K562 (cell line): ENCODE results near the gene ARHGEF18. TPM values are rescaled to one million over a fixed set of nuclear protein-coding genes. Genes with fewer than 3 reads are reported as not detected.

Experiments used
- L3MBTL2 ChIP-seq: fragments of 450-650 bp; IDR thresholded peaks from 2 replicates; pipeline ENCODE4 v1.6.1; 2016; ENCODE audit warnings: mild to moderate bottlenecking, moderate library complexity
- MAX ChIP-seq: sonication (generic); formaldehyde crosslinking; IDR thresholded peaks from 2 replicates; pipeline ENCODE4 v1.9.0; 2022; ENCODE audit warnings: mild to moderate bottlenecking, missing genetic modification reagents
- MYC ChIP-seq, 2 experiments: fragments of 250-450 bp in 1 of 2; sonication (Bioruptor Pico) in 1 of 2; IDR thresholded peaks; 2 replicates each; pipeline versions ENCODE4 v1.5.1 to v1.6.1; 2012 to 2021; ENCODE audit warnings: low read depth in 2 of 2, borderline replicate concordance in 1 of 2, improper control_type of control experiment in 1 of 2, low read length in 1 of 2, mild to moderate bottlenecking in 1 of 2, moderate library complexity in 1 of 2
- REST ChIP-seq, 2 experiments: fragments of 450-650 bp; formaldehyde crosslinking in 1 of 2; IDR thresholded peaks; 2 replicates each; pipeline versions ENCODE4 v1.4.0 to v1.6.1; 2014 to 2020; ENCODE audit warnings: mild to moderate bottlenecking in 2 of 2, borderline replicate concordance in 1 of 2, low read depth in 1 of 2
- polyA plus RNA-seq, 8 experiments: library from polyadenylated mRNA; depleted of rRNA in 4 of 8; stranded (reverse) in 5 of 8; unstranded in 3 of 8; fragments of >200 nt; fragmentation: Nextera tagmentation in 2 of 8; fragmentation: Illumina TruSeq in 1 of 8; extraction: Ambion mirVana in 2 of 8; extraction: Trizol in 1 of 8; gene quantifications; 2 replicates each; pipeline versions ENCODE4 v1.2.1 to v1.2.3, GENCODE V29; 2011 to 2014; ENCODE audit warnings: inconsistent platforms in 1 of 8, missing spikeins in 1 of 8
- total RNA-seq, 7 experiments: library from RNA; depleted of rRNA in 6 of 7; stranded (reverse); fragments of >200 nt in 6 of 7; fragmentation: Illumina TruSeq in 2 of 7; extraction: Trizol in 2 of 7; gene quantifications; 2 replicates each; pipeline versions ENCODE4 v1.2.1 to v1.2.3, GENCODE V29; 2011 to 2021; ENCODE audit warnings: low replicate concordance in 1 of 7

The ARHGEF18 gene
- total and polyA plus RNA-seq, 9 of the 15 experiments (the other 6 are each of a cell fraction or from before 2014, with no cell fraction given): 0.04 to 16.5 (median 4.5) TPM

- TF ChIP-seq REST (IDR thresholded peaks at IDR 0.05; ENCODE audit: borderline replicate concordance) (peak; percentile 34; the same call in 1 of the 2 replicates), REST (CRISPR knock-in tag; IDR thresholded peaks at IDR 0.05; ENCODE audit: low read depth) (no peak), MAX (CRISPR knock-in tag) (0 out of 2 replicates have a peak, but pooled peaks have one; percentile 23), L3MBTL2 (0 out of 2 replicates have a peak, but pooled peaks have one; percentile 15), MYC (IDR thresholded peaks at IDR 0.05; ENCODE audit: low read depth, low read length) (peak; percentile 72; the same call in 1 of the 2 replicates), MYC (CRISPR knock-in tag; IDR thresholded peaks at IDR 0.05; ENCODE audit: borderline replicate concordance, low read depth) (no peak)
Measured at GRCh38 chr19:7386308-7386707, 37.6 kb downstream of the ARHGEF18 start (continued).
